Neuronal stem cell (in vitro differentiated cells): ENCODE measurements around the gene APC2.

Experiments
- DNase-seq: peaks from one replicate; pipeline ENCODE4 v3.0.0-alpha.2; 2013; ENCODE audit warnings: low spot score
- H2AFZ ChIP-seq: one replicate; pipeline ENCODE4 v1.6.1; 2013; ENCODE audit warnings: mild to moderate bottlenecking, low read length, inconsistent platforms
- H2AK5ac ChIP-seq: 2 replicates; pipeline ENCODE4 v1.6.1; 2013; ENCODE audit warnings: low read depth, mild to moderate bottlenecking, inconsistent platforms, low read length, moderate library complexity, mixed read lengths
- H2BK120ac ChIP-seq: 2 replicates; pipeline ENCODE4 v1.6.1; 2013; ENCODE audit warnings: low read depth, mild to moderate bottlenecking, inconsistent platforms, low read length, moderate library complexity, mixed read lengths
- H2BK12ac ChIP-seq: one replicate; pipeline ENCODE4 v1.6.1; 2013; ENCODE audit warnings: low read length, inconsistent platforms
- H2BK15ac ChIP-seq: 2 replicates; pipeline ENCODE4 v1.6.1; 2013; ENCODE audit warnings: mild to moderate bottlenecking, low read length, inconsistent platforms, mixed read lengths
- H2BK5ac ChIP-seq: one replicate; pipeline ENCODE4 v1.6.1; 2013; ENCODE audit warnings: inconsistent platforms, mild to moderate bottlenecking, low read length, moderate library complexity
- H3K14ac ChIP-seq: one replicate; pipeline ENCODE4 v1.6.1; 2013; ENCODE audit warnings: low read length, inconsistent platforms
- H3K18ac ChIP-seq: 2 replicates; pipeline ENCODE4 v1.6.1; 2013; ENCODE audit warnings: low read length, inconsistent platforms
- H3K23ac ChIP-seq: 2 replicates; pipeline ENCODE4 v1.6.1; 2013; ENCODE audit warnings: low read depth, mild to moderate bottlenecking, mixed read lengths, low read length, inconsistent platforms; ENCODE audit not compliant: poor library complexity
- H3K27ac ChIP-seq: replicated peaks from 3 replicates; pipeline ENCODE4 v1.5.1; 2013; ENCODE audit warnings: low read length, inconsistent platforms
- H3K27me3 ChIP-seq, 3 experiments: 2 replicates each; pipeline ENCODE4 v1.6.1; 2013; ENCODE audit warnings: low read length in 3 of 3, mild to moderate bottlenecking in 2 of 3, inconsistent platforms in 1 of 3, low read depth in 1 of 3, mixed read lengths in 1 of 3, moderate library complexity in 1 of 3; ENCODE audit not compliant: control insufficient read depth in 3 of 3, insufficient read depth in 3 of 3
- H3K36me3 ChIP-seq, 2 donors: replicated peaks in 1 of 2; 2 replicates each; pipeline ENCODE4 v1.6.1; 2013; ENCODE audit warnings: low read length in 2 of 2; ENCODE audit not compliant: control insufficient read depth in 2 of 2, insufficient read depth in 2 of 2
- H3K4ac ChIP-seq: 2 replicates; pipeline ENCODE4 v1.6.1; 2013; ENCODE audit warnings: inconsistent platforms, mild to moderate bottlenecking, low read length, moderate library complexity
- H3K4me1 ChIP-seq, 2 donors: 1 replicate in 1 of 2; 2 replicates in 1 of 2; pipeline ENCODE4 v1.6.1; 2013; ENCODE audit warnings: low read length in 2 of 2, low read depth in 1 of 2; ENCODE audit not compliant: control insufficient read depth in 2 of 2, insufficient read depth in 1 of 2
- H3K4me2 ChIP-seq: one replicate; pipeline ENCODE4 v1.6.1; 2013; ENCODE audit warnings: mild to moderate bottlenecking, low read length, inconsistent platforms; ENCODE audit not compliant: insufficient read depth, poor library complexity, severe bottlenecking
- H3K4me3 ChIP-seq, 2 donors: 2 replicates each; pipeline ENCODE4 v1.5.1; 2013; ENCODE audit warnings: low read length in 2 of 2, mild to moderate bottlenecking in 2 of 2, inconsistent platforms in 1 of 2, moderate library complexity in 1 of 2
- H3K79me1 ChIP-seq: one replicate; pipeline ENCODE4 v1.6.1; 2013; ENCODE audit warnings: low read depth, mild to moderate bottlenecking, inconsistent platforms, low read length, moderate library complexity
- H3K9ac ChIP-seq: one replicate; pipeline ENCODE4 v1.6.1; 2013; ENCODE audit warnings: mild to moderate bottlenecking, low read depth, low read length, inconsistent platforms; ENCODE audit not compliant: poor library complexity
- H3K9me3 ChIP-seq, 2 donors: replicated peaks in 1 of 2; 2 replicates each; pipeline versions ENCODE3 to v1.6.1; 2013; ENCODE audit warnings: low read length in 2 of 2, mild to moderate bottlenecking in 2 of 2, inconsistent platforms in 1 of 2, low read depth in 1 of 2, mixed read lengths in 1 of 2, moderate library complexity in 1 of 2; ENCODE audit not compliant: control insufficient read depth in 2 of 2, insufficient read depth in 1 of 2
- H4K8ac ChIP-seq: one replicate; pipeline ENCODE4 v1.6.1; 2013; ENCODE audit warnings: low read depth, mild to moderate bottlenecking, inconsistent platforms, low read length, moderate library complexity
- H4K91ac ChIP-seq: one replicate; pipeline ENCODE4 v1.6.1; 2013; ENCODE audit warnings: low read length, low read depth, mild to moderate bottlenecking, inconsistent platforms; ENCODE audit not compliant: poor library complexity
- WGBS, 2 donors: extraction: QIAGEN DNeasy Blood & Tissue Kit; methylation state at CpG; one replicate each; pipeline ENCODE4 v1.1.7; 2013; ENCODE audit warnings: missing lambda C conversion rate in 2 of 2, mixed read lengths in 1 of 2; ENCODE audit not compliant: insufficient read length in 2 of 2, insufficient replicate concordance in 1 of 2; ENCODE audit errors: extremely low coverage in 2 of 2; 5-methylcytosine and 5-hydroxymethylcytosine counted together

The APC2 gene

GRCh38 chr19:1455002-1455335 is 5.0 kb downstream of the APC2 start:
- Histone ChIP-seq H2AFZ (no peak overlapping the region), H2BK5ac (no peak overlapping the region), H3K4me3 (peak overlapping the region in 1 of 2 donors; percentile 36), H3K27me3 (no peaks in the 10 kb centered on the region), H3K4me2 (no peak overlapping the region), H3K79me1 (peaks cover 17% of the 10 kb centered on the region), H3K36me3 (peaks cover 25 to 75% of the 10 kb centered on the region in 2 donors), H2AK5ac (peak overlapping the region; percentile 56), H3K4ac (peak overlapping the region; percentile 53), H4K91ac (no peak overlapping the region), H3K14ac (no peak overlapping the region), H3K4me1 (peaks cover 32 to 35% of the 10 kb centered on the region in 2 donors), H2BK15ac (peak overlapping the region; percentile 26), H3K23ac (peak overlapping the region; percentile 91), H2BK120ac (no peak overlapping the region), H3K9me3 (no peaks in the 10 kb centered on the region), H4K8ac (no peak overlapping the region), H3K9ac (no peak overlapping the region), H3K18ac (peak overlapping the region; percentile 80), H2BK12ac (peak overlapping the region; percentile 73), H3K27ac (no peak overlapping the region)
- no CpG with 5 or more reads among the region's 22 CpGs for WGBS, 2 donors
- DNase-seq, result no peak

DNA sequence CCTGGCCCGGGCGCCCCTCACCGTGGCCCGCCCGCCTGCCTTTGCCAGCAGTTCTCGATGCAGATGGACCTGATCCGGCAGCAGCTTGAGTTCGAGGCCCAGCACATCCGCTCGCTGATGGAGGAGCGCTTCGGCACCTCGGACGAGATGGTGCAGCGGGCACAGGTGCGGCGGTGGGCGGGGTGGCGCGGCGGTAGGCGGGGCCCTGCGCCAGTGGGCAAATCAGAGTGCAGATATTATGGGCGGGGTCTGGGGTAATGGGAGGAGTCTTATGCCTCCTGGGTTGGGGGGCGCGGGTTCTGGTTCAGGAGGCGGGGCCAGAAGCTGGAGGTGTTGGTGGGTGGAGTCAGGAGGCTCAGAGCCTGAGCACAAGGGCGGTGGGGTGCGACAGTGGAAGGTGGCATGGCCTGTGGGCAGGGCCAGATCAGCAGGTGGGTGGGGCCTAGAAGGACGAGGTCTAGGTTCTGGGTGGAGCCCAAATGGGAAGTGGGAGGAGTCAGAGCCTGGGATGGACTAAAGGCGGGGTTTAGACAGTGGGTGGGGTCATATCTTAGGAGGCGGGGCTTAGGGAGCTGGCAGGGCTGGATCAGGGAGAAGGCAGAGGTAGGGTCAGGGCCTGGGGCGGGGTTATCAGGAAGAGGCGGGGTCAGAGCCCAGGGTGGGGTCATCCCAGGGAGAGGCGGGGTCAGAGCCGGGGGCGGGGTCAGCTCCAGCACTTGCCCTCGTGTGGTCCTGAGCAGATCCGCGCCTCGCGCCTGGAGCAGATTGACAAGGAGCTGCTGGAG is 5.6 kb downstream of the APC2 start:
- H2BK5ac ChIP-seq, result peak overlapping the region; percentile 13
- peak overlapping the region; percentile 26 for H2BK15ac ChIP-seq
- H2AFZ ChIP-seq, result no peak overlapping the region
- no peak overlapping the region for H4K8ac ChIP-seq
- no peak overlapping the region for H2BK120ac ChIP-seq
- H4K91ac ChIP-seq, result no peak overlapping the region
- peak overlapping the region; percentile 53 for H3K4ac ChIP-seq
- WGBS, 2 donors, result no CpG with 5 or more reads among the region's 42 CpGs
- H3K23ac ChIP-seq, result peak overlapping the region; percentile 91
- peaks cover 30 to 81% of the 10 kb centered on the region in 2 donors for H3K36me3 ChIP-seq
- peak overlapping the region; percentile 73 for H2BK12ac ChIP-seq
- H3K4me2 ChIP-seq, result no peak overlapping the region
- H3K9ac ChIP-seq, result no peak overlapping the region
- peak overlapping the region; percentile 80 for H3K18ac ChIP-seq
- H2AK5ac ChIP-seq, result peak overlapping the region; percentile 56
- H3K14ac ChIP-seq, result peak overlapping the region; percentile 82
- peaks cover 28 to 31% of the 10 kb centered on the region in 2 donors for H3K4me1 ChIP-seq
- no peaks in the 10 kb centered on the region for H3K9me3 ChIP-seq
- peak overlapping the region in 1 of 2 donors; percentile 36 for H3K4me3 ChIP-seq
- no peak for DNase-seq
- peaks cover 17% of the 10 kb centered on the region for H3K79me1 ChIP-seq
- no peaks in the 10 kb centered on the region for H3K27me3 ChIP-seq
- no peak overlapping the region for H3K27ac ChIP-seq

DNA sequence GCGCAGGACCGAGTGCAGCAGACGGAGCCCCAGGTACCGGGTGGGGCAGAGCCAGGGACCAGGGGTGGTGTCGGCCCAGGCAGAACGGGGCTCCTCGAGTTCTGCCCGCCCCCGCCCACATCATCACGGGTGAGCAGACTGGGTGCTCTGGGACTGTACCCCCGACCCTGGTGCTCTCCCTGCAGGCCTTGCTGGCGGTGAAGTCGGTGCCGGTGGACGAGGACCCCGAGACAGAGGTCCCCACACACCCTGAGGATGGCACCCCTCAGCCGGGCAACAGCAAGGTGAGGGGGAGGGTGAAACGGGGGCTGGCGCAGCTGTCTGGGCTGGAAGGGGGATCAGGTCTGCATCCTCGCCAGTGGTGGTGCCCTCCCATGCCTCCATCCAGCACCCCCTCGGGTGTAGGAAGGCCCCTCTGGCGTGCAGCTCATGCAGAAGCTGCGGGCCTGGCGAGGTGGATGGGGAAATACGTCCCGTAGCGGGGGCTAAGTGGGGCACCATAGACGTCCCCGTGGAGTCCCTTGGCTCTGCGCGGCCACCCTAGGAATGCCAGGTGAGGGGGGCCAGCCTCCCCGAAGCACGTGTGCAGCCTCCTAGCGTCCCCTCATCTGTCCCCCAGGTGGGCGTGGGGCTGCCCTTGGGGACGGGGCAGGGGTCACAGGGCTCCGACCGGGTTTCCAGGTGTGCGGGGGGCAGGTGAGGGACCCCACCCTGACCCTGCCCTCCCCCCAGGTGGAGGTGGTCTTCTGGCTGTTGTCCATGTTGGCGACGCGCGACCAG is 6.4 kb downstream of the APC2 start:
- H3K27me3 ChIP-seq, result no peaks in the 10 kb centered on the region
- H3K23ac ChIP-seq, result peak overlapping the region; percentile 85
- DNase-seq, result no peak
- peak overlapping the region; percentile 17 for H4K8ac ChIP-seq
- H2BK120ac ChIP-seq, result no peak overlapping the region
- peak overlapping the region; percentile 21 for H3K9ac ChIP-seq
- H3K9me3 ChIP-seq, result no peaks in the 10 kb centered on the region
- H3K14ac ChIP-seq, result no peak overlapping the region
- H4K91ac ChIP-seq, result no peak overlapping the region
- peaks cover 31 to 89% of the 10 kb centered on the region in 2 donors for H3K36me3 ChIP-seq
- peak overlapping the region in 1 of 2 donors; percentile 25 for H3K4me3 ChIP-seq
- H3K4me1 ChIP-seq, result peaks cover 20 to 23% of the 10 kb centered on the region in 2 donors
- no peak overlapping the region for H2BK5ac ChIP-seq
- H3K79me1 ChIP-seq, result peaks cover 17% of the 10 kb centered on the region
- H2BK15ac ChIP-seq, result no peak overlapping the region
- no peak overlapping the region for H3K27ac ChIP-seq
- H3K4me2 ChIP-seq, result no peak overlapping the region
- H3K18ac ChIP-seq, result peak overlapping the region; percentile 38
- H2BK12ac ChIP-seq, result no peak overlapping the region
- WGBS, 2 donors, result no CpG with 5 or more reads among the region's 43 CpGs
- peak overlapping the region; percentile 16 for H2AK5ac ChIP-seq
- H3K4ac ChIP-seq, result no peak overlapping the region
- no peak overlapping the region for H2AFZ ChIP-seq
